ENCODE measurements around the gene HCLS1.

DNA sequence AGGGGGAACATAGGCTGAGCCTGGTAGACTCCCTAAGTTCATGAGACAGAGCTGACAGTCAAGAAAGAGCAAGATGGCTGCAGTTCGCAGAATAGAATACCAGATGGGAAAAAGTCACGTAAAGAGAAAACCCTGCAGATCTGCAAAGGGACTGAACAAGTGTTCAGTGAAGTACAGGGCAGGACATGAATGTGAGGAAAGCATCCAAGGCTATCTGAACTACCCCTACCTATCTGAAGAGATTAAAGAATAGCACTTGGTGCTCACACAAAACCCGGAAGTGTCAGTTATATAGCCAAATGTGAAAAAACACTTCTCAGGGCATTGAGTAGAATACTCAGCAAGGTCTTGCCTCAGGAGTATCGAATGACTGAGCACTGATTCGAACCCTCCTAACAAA, 44.8 kb upstream of the HCLS1 start:
- TF ChIP-seq, protein P1, sequence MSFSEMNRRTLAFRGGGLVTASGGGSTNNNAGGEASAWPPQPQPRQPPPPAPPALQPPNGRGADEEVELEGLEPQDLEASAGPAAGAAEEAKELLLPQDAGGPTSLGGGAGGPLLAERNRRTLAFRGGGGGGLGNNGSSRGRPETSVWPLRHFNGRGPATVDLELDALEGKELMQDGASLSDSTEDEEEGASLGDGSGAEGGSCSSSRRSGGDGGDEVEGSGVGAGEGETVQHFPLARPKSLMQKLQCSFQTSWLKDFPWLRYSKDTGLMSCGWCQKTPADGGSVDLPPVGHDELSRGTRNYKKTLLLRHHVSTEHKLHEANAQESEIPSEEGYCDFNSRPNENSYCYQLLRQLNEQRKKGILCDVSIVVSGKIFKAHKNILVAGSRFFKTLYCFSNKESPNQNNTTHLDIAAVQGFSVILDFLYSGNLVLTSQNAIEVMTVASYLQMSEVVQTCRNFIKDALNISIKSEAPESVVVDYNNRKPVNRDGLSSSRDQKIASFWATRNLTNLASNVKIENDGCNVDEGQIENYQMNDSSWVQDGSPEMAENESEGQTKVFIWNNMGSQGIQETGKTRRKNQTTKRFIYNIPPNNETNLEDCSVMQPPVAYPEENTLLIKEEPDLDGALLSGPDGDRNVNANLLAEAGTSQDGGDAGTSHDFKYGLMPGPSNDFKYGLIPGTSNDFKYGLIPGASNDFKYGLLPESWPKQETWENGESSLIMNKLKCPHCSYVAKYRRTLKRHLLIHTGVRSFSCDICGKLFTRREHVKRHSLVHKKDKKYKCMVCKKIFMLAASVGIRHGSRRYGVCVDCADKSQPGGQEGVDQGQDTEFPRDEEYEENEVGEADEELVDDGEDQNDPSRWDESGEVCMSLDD (tag by site-specific recombination; IDR thresholded peaks at IDR 0.05), result no peak
- TF ChIP-seq ZNF274 (IDR thresholded peaks at IDR 0.05; ENCODE audit: low read length) (no peak), ZNF274 (tag by site-specific recombination; IDR thresholded peaks at IDR 0.05; ENCODE audit: borderline replicate concordance) (no peak), ZNF664 (tag by site-specific recombination; IDR thresholded peaks at IDR 0.05) (no peak)
- TF ChIP-seq, protein P2, sequence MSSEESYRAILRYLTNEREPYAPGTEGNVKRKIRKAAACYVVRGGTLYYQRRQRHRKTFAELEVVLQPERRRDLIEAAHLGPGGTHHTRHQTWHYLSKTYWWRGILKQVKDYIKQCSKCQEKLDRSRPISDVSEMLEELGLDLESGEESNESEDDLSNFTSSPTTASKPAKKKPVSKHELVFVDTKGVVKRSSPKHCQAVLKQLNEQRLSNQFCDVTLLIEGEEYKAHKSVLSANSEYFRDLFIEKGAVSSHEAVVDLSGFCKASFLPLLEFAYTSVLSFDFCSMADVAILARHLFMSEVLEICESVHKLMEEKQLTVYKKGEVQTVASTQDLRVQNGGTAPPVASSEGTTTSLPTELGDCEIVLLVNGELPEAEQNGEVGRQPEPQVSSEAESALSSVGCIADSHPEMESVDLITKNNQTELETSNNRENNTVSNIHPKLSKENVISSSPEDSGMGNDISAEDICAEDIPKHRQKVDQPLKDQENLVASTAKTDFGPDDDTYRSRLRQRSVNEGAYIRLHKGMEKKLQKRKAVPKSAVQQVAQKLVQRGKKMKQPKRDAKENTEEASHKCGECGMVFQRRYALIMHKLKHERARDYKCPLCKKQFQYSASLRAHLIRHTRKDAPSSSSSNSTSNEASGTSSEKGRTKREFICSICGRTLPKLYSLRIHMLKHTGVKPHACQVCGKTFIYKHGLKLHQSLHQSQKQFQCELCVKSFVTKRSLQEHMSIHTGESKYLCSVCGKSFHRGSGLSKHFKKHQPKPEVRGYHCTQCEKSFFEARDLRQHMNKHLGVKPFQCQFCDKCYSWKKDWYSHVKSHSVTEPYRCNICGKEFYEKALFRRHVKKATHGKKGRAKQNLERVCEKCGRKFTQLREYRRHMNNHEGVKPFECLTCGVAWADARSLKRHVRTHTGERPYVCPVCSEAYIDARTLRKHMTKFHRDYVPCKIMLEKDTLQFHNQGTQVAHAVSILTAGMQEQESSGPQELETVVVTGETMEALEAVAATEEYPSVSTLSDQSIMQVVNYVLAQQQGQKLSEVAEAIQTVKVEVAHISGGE (tag by site-specific recombination; conservative IDR thresholded peaks at IDR 0.05; ENCODE audit: low read depth), result no peak
- TF ChIP-seq, protein P3, sequence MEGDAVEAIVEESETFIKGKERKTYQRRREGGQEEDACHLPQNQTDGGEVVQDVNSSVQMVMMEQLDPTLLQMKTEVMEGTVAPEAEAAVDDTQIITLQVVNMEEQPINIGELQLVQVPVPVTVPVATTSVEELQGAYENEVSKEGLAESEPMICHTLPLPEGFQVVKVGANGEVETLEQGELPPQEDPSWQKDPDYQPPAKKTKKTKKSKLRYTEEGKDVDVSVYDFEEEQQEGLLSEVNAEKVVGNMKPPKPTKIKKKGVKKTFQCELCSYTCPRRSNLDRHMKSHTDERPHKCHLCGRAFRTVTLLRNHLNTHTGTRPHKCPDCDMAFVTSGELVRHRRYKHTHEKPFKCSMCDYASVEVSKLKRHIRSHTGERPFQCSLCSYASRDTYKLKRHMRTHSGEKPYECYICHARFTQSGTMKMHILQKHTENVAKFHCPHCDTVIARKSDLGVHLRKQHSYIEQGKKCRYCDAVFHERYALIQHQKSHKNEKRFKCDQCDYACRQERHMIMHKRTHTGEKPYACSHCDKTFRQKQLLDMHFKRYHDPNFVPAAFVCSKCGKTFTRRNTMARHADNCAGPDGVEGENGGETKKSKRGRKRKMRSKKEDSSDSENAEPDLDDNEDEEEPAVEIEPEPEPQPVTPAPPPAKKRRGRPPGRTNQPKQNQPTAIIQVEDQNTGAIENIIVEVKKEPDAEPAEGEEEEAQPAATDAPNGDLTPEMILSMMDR (tag by site-specific recombination; IDR thresholded peaks at IDR 0.05), result no peak
